Sigmoid colon (tissue), 4 donors: ENCODE data around the gene SHROOM4.

Experiments
- POLR2A ChIP-seq, 2 donors: fragments of 450-650 bp; IDR thresholded peaks; one replicate each; pipeline ENCODE4 v1.6.1; 2016; ENCODE audit warnings: antibody characterized with exemption in 2 of 2, mild to moderate bottlenecking in 2 of 2, moderate library complexity in 2 of 2
- POLR2AphosphoS5 ChIP-seq, 4 donors: sonication (generic); formaldehyde crosslinking; IDR thresholded peaks; one replicate each; pipeline ENCODE4 v1.6.1; 2017; ENCODE audit warnings: antibody characterized with exemption in 4 of 4
- TF ChIP-seq, protein P1 (sequence below), 4 experiments: fragments of 450-650 bp in 3 of 4; fragments of 200-600 bp in 1 of 4; IDR thresholded peaks; one replicate each; pipeline ENCODE4 v1.5.1; 2016 to 2019; ENCODE audit warnings: antibody characterized with exemption in 4 of 4, mild to moderate bottlenecking in 3 of 4, moderate library complexity in 2 of 4

DNA sequence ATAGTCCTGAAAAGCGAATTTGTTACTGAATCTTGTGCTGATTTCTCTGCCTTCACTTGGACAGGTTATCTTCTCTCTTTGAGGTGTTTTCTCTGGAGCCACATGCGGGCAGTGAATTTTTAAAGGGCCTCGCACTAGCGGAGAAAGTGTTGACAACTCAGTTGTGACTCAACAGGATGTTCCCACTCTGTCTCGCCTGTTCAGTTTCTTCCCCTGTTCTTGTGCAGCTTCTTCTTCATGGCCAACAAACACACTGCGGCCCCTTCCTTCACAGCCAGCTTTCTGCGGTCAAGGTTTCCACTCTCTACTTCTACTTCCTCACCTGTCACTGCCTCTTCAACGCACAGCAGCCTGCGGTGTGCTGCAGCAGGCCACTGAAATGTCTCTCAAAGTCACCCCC is 1.1 kb upstream of the SHROOM4 start:
- TF ChIP-seq, protein P1, sequence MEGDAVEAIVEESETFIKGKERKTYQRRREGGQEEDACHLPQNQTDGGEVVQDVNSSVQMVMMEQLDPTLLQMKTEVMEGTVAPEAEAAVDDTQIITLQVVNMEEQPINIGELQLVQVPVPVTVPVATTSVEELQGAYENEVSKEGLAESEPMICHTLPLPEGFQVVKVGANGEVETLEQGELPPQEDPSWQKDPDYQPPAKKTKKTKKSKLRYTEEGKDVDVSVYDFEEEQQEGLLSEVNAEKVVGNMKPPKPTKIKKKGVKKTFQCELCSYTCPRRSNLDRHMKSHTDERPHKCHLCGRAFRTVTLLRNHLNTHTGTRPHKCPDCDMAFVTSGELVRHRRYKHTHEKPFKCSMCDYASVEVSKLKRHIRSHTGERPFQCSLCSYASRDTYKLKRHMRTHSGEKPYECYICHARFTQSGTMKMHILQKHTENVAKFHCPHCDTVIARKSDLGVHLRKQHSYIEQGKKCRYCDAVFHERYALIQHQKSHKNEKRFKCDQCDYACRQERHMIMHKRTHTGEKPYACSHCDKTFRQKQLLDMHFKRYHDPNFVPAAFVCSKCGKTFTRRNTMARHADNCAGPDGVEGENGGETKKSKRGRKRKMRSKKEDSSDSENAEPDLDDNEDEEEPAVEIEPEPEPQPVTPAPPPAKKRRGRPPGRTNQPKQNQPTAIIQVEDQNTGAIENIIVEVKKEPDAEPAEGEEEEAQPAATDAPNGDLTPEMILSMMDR (IDR thresholded peaks at IDR 0.05) = no peak
- no peak for TF ChIP-seq POLR2A (IDR thresholded peaks at IDR 0.05)
- TF ChIP-seq POLR2AphosphoS5 (IDR thresholded peaks at IDR 0.05) = no peak
